Measurements from ENCODE around the gene GALNT1. TPM values are rescaled to one million over a fixed set of nuclear protein-coding genes. Genes with fewer than 3 reads are reported as not detected.

Gene GALNT1
- total and polyA plus RNA-seq, 9 of the 15 experiments (the other 6 are each of a cell fraction or from before 2014, with no cell fraction given) = 14.4 to 54.1 (median 36.6) TPM

DNA sequence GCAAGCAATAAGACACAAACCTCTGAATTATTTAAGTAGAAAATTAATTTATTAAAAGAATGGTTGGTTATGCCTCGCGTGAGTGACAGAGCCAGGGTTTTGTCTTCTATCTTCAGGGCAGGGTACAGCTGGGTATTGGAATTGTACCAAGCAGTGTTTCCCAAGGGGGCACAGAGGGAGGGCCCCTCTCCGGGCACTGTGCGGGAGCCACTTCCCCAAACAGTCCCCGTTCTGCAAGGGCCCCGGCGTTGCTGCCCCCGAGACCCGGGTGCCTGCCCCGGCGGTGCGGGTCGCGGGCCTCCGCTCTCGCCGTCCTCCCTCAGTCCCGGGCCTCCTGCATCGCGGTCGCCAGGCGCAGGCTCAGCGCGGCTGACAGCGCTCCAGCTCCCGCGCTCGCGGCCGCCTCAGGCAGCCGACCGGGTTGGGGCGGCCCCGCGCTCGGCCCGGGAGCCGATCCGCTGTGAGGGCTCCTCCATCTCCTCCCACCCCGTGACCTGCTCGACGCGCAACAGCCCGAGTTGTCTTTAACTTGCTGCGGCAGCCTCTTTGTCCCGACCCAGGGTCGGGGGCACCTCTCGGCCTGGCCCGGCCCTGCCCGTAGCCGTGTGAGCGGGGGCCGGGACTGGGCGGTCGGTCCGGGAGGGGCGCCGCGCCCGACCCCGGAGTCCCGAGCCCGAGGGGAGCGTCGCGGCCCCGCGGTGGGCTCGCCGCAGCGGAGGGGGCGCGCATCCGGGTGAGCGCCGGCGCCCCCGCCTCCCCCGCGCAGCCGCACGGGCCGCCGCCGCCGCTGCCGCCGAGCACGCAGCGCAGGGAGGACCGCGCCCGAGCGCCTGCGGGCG is 620 bp upstream of the GALNT1 start (continued):
- TF ChIP-seq, protein P1, sequence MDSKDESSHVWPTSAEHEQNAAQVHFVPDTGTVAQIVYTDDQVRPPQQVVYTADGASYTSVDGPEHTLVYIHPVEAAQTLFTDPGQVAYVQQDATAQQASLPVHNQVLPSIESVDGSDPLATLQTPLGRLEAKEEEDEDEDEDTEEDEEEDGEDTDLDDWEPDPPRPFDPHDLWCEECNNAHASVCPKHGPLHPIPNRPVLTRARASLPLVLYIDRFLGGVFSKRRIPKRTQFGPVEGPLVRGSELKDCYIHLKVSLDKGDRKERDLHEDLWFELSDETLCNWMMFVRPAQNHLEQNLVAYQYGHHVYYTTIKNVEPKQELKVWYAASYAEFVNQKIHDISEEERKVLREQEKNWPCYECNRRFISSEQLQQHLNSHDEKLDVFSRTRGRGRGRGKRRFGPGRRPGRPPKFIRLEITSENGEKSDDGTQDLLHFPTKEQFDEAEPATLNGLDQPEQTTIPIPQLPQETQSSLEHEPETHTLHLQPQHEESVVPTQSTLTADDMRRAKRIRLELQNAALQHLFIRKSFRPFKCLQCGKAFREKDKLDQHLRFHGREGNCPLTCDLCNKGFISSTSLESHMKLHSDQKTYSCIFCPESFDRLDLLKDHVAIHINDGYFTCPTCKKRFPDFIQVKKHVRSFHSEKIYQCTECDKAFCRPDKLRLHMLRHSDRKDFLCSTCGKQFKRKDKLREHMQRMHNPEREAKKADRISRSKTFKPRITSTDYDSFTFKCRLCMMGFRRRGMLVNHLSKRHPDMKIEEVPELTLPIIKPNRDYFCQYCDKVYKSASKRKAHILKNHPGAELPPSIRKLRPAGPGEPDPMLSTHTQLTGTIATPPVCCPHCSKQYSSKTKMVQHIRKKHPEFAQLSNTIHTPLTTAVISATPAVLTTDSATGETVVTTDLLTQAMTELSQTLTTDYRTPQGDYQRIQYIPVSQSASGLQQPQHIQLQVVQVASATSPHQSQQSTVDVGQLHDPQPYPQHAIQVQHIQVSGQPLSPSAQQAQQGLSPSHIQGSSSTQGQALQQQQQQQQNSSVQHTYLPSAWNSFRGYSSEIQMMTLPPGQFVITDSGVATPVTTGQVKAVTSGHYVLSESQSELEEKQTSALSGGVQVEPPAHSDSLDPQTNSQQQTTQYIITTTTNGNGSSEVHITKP (IDR thresholded peaks at IDR 0.05; ENCODE audit: partially characterized antibody) = no peak
- TF ChIP-seq HDGF (IDR thresholded peaks at IDR 0.05) (no peak), RBFOX2 (IDR thresholded peaks at IDR 0.05; ENCODE audit: low read depth, low read length) (peak; percentile 79), ZFPM2 (CRISPR knock-in tag; IDR thresholded peaks at IDR 0.05) (no peak), NFIX (CRISPR knock-in tag; IDR thresholded peaks at IDR 0.05; ENCODE audit: low read depth) (no peak), ZBTB7A (IDR thresholded peaks at IDR 0.05; ENCODE audit: borderline replicate concordance, control insufficient read depth, low read depth, low read length) (peak; percentile 34; the same call in 1 of the 2 replicates), NRF1 (conservative IDR thresholded peaks at IDR 0.05 in 1 of 2, IDR thresholded peaks at IDR 0.05 in 1 of 2) (peak; percentile 83 to 84), TRIM24 (IDR thresholded peaks at IDR 0.05) (no peak), DACH1 (IDR thresholded peaks at IDR 0.05; ENCODE audit: partially characterized antibody) (no peak), SMARCB1 (IDR thresholded peaks at IDR 0.05; ENCODE audit: insufficient read length, low read depth) (no peak)
- TF ChIP-seq, protein P2, sequence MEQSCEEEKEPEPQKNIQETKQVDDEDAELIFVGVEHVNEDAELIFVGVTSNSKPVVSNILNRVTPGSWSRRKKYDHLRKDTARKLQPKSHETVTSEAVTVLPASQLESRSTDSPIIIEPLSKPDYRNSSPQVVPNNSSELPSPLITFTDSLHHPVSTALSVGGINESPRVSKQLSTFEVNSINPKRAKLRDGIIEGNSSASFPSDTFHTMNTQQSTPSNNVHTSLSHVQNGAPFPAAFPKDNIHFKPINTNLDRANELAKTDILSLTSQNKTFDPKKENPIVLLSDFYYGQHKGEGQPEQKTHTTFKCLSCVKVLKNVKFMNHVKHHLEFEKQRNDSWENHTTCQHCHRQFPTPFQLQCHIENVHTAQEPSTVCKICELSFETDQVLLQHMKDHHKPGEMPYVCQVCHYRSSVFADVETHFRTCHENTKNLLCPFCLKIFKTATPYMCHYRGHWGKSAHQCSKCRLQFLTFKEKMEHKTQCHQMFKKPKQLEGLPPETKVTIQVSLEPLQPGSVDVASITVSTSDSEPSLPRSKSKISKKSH (CRISPR knock-in tag; IDR thresholded peaks at IDR 0.05) = no peak
- TF ChIP-seq, protein P3, sequence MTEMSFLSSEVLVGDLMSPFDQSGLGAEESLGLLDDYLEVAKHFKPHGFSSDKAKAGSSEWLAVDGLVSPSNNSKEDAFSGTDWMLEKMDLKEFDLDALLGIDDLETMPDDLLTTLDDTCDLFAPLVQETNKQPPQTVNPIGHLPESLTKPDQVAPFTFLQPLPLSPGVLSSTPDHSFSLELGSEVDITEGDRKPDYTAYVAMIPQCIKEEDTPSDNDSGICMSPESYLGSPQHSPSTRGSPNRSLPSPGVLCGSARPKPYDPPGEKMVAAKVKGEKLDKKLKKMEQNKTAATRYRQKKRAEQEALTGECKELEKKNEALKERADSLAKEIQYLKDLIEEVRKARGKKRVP (CRISPR knock-in tag; IDR thresholded peaks at IDR 0.05) = no peak
- TF ChIP-seq, protein P4, sequence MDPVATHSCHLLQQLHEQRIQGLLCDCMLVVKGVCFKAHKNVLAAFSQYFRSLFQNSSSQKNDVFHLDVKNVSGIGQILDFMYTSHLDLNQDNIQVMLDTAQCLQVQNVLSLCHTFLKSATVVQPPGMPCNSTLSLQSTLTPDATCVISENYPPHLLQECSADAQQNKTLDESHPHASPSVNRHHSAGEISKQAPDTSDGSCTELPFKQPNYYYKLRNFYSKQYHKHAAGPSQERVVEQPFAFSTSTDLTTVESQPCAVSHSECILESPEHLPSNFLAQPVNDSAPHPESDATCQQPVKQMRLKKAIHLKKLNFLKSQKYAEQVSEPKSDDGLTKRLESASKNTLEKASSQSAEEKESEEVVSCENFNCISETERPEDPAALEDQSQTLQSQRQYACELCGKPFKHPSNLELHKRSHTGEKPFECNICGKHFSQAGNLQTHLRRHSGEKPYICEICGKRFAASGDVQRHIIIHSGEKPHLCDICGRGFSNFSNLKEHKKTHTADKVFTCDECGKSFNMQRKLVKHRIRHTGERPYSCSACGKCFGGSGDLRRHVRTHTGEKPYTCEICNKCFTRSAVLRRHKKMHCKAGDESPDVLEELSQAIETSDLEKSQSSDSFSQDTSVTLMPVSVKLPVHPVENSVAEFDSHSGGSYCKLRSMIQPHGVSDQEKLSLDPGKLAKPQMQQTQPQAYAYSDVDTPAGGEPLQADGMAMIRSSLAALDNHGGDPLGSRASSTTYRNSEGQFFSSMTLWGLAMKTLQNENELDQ (CRISPR knock-in tag; IDR thresholded peaks at IDR 0.05; ENCODE audit: borderline replicate concordance) = no peak

Measured in K562 (cell line).